ENCODE data around the gene ATG16L1.

GRCh38 chr2:233281553-233281952 is 30.1 kb downstream of the ATG16L1 start:
- TF ChIP-seq CTCF (IDR thresholded peaks at IDR 0.05) (no peak), POLR2AphosphoS5 (IDR thresholded peaks at IDR 0.05) (no peak)
